T47D (cell line): ENCODE measurements around the gene PRMT2.

Experiments used
- DNase-seq, 2 experiments: peaks; one replicate each; pipeline versions ENCODE4 v3.0.0 to v3.0.0-alpha.2; 2011 to 2012; ENCODE audit warnings: low read depth in 1 of 2, low spot score in 1 of 2
- JUND ChIP-seq: IDR thresholded peaks from 2 replicates; pipeline ENCODE4 v1.6.1; 2012; ENCODE audit warnings: low read depth
- in situ Hi-C: cut with HindIII; loops from 2 replicates; pipeline ENCODE4 v1.10.0; 2016; ENCODE audit warnings: low sequenced_read_pairs, low pct_unique_long_range_greater_than_20kb

PRMT2 gene

DNA sequence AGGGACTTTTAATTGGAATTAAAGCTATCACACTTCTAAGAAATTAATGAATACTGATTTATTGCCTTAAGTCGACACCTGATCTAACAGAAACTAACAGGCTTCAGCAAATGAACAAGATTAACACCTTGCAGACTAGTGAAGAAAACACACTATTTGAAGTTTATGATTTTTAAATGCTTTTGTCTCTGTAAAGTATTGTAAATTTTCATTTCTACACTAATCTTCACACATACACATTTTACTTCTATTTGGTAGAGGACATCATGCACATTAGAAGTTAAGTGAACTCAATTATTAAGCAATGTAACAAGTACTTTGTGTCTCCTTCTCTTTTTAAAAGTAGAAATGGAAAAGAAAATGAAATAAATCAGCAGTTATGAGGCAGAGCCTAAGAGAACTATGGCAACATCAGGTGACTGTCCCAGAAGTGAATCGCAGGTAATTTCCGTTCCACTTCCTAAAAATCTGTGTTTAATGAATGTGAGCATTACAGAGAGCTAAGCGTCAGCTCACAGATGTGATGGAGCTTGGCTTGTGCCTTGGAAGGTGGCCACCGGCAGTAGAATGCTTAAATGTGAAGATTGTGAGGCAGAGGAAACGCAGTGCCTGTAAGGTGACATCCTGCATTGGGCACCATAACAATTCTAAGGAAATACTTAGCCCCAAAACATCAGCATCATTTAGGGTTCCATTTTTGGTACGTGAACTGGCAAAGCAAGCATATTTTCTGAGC, 1.2 kb downstream of the PRMT2 start:
- in situ Hi-C loops, result no loop called here
- TF ChIP-seq JUND, result no peak
- no peak for DNase-seq

DNA sequence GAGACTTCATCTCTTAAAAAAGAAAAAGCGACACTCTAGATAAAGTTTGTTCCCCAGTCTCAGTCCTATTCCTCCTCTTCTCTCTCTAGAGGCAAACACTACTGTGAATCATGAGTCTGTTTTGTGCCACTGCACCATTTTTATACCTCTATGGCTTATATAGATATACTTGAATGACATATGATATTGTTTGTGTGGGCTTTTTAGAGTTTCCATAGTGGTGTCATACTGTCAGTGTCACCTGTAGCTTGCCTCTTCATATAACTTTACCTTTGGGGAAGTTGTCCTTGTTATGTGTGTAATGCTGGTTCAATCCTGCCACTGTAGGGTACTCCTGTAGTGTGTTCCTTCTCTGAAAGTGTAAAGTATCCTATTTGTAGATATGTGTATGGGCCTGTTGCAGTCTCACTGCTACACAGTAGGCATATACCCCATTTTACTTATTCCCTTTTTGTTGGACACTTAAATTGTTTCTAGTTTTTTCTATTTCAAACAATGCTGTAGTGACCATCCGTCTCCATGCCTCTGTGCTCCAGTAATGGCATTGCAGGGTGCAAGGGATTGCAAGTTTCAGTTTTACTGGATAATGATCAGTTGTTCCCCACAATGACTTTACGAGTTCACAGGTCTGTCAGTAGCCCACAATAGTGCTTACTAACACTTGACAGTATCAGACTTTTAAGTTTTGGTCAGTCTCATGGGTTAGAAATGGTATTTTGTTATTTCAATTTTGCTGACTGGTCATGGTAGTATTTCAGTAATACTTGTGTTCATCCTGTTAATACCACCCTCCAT, 2.7 kb downstream of the PRMT2 start:
- no peak for DNase-seq
- in situ Hi-C loops, result no loop called here
- no peak for TF ChIP-seq JUND

DNA sequence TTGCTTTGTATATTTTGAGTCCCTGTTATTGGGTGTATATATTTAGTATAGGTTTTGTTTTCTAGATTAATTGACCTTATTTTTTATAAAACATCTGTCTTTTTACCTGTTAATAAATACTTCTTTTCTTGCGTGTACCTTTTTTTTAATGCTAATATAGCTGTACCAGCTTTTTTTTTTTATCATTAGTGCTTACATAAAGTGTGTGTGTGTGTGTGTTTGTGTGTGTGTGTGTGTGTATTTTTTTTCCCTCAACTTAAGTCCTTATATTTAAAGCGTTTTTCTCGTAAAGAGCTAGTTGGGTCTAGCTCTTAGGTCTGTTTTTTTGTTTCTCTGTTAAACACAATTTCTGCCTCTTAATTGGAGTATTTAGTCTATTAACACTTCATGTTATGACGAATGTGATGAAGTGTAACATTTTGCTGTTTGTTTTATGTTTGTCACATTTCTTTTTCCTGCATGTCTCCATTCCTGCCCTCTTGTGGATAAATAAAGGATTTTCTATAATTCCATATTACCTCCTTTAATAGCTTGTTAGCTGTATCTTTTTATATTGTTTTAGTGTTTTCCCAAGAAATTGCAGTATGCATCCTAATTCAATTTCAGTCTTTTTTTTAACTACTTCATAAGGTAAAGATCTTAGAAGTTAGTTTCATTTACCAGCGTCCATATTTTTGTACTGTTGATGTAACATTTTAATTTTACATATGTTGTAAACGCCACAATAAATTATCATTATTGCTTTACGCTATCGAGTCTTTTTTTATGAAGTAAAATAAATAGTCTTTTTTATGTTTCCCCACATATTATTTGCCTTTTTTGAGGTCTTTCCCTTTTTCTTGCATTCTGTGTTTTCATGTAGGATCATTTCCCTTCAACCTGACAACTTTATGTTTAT, 4.3 kb downstream of the PRMT2 start:
- no peak for TF ChIP-seq JUND
- in situ Hi-C loops, result no loop called here
- peak in 1 of 2 experiments; percentile 56 for DNase-seq

DNA sequence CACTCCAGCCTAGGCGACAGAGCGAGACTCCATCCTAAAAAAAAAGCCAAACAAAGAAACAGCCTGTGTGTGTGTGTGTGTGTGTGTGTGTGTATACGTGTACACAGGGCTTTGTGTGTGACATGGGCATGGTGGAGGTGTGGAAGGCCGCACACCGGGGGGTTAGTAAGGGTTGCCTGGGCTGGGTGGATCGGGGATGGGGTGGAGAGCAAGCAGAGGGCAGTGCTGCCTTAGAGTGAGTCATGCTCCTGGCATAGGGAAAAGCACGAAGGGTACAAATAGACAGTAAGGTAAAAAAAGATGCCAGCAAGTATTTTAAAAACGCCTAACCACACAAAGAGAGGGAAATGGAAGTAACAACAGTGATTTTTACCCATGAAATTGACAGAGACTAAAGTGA, 6.2 kb downstream of the PRMT2 start:
- no peak for TF ChIP-seq JUND
- in situ Hi-C loops, result no loop called here
- DNase-seq, result no peak

DNA sequence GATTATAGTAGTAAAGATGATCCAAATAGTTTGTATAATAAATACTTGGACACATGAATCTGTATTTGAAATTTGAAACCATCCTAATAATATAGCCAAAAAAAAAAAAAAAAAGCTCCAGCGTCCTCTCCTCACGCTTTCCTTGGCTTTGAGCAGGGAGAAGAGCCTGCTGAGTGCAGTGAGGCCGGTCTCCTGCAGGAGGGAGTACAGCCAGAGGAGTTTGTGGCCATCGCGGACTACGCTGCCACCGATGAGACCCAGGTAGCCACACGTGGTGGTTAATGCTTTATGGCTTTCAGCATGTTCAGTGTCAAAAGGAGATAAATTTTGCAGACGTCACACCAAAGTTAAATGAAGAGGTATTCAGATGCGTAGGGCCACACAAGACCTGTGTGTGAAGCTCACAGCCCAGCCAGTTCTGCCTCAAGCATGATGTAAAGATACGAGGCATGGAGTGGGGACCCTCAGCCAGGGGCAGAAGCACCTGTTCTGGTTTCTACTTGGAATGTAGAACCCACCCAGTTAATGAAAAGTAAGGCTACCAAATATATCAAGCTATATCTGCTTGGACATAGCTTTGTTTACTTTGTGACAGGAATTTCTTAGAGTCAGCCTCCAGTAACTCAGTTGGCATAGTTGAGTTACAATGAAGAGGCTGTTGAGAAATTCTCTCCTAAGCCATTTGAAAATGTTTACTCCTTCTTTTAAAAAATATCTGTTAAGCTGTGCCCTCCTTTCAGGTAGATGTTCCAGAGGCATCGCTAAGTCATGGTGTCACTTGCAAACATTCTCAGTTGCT, 8.1 kb downstream of the PRMT2 start:
- in situ Hi-C loops, result no loop called here
- peak in 1 of 2 experiments; percentile 40 for DNase-seq
- TF ChIP-seq JUND, result no peak

DNA sequence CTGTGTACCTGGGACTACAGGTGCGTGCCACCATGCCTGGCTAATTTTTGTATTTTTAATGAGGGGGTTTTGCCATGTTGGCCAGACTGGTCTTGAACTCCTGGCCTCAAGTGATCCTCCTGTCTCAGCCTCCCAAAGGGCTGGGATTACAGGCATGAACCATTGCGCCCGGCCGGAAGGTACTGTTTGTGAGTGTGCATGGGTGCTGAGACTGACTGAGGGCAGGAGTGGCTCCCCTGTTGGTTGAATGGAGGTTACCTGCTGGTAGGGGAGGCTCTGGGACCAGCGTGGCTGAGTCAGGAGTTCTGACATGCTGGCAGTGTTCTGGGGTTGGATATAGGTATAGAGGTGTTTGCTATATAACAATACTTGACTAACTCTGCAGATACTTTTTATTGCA, 10.4 kb downstream of the PRMT2 start:
- in situ Hi-C loops, result no loop called here

DNA sequence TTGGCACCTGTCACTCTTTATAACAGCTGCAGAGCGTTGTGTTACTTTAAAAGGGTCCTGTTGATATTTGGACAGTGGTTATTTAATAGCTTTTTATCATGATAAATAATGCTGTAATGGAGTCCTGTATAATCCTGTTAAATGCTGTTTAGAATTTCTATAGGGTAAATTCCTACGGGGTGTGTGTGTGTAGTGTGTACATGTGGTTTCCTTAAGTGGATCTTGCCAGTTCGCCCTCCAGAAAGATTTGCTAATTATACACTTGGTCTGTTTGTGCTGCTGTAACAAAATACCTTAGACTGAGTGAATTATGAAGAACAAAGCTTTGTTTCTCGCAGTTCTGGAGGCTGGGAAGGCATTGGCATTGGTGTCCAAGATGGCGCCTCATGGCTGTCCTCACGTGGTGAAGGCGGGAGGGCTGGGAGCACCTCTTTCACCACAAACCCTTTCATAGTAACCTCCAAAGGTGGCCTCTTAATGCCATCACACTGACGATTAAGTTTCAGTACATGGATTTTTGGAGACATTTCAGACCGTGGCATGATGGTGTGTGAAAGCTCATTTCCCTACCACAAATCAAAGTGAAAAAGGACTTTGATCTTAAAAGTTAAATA, 11.2 kb downstream of the PRMT2 start:
- in situ Hi-C loops, result no loop called here
- TF ChIP-seq JUND, result no peak
- peak in 1 of 2 experiments; percentile 83 for DNase-seq

More for the DNA sequence above, 10.4 kb downstream of the PRMT2 start:
- no peak for DNase-seq
- no peak for TF ChIP-seq JUND

DNA sequence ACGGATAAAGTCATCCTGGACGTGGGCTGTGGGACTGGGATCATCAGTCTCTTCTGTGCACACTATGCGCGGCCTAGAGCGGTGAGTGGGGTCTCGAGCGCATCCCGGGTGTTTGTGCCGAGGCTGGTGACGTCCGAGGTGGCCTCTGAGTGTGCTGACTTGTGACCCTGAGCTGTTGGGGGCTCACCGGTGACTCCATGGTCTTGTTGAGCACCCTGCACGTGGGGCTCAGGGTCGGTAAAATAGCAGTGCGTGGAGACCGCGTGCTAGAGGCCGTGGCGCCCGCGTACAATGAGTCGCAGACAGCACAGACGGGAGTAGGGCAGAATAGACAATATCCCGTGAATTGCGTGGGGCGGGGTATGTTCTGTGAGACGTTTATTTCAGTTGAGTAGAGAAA, 13.1 kb downstream of the PRMT2 start:
- TF ChIP-seq JUND, result no peak
- in situ Hi-C loops, result no loop called here
- no peak for DNase-seq

DNA sequence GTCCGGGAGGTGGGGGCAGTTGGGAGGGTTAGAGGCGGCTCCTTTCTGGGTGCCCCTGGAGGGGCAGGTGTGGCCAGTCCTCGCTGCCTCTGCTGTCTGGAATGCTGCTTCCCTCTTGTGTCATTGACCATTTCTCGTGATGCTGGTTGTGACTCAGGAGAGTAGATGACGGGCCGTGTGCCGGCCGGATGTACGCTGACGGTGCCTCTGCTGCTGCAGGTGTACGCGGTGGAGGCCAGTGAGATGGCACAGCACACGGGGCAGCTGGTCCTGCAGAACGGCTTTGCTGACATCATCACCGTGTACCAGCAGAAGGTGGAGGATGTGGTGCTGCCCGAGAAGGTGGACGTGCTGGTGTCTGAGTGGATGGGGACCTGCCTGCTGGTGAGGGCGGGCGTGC, 13.9 kb downstream of the PRMT2 start:
- no peak for TF ChIP-seq JUND
- no peak for DNase-seq

DNA sequence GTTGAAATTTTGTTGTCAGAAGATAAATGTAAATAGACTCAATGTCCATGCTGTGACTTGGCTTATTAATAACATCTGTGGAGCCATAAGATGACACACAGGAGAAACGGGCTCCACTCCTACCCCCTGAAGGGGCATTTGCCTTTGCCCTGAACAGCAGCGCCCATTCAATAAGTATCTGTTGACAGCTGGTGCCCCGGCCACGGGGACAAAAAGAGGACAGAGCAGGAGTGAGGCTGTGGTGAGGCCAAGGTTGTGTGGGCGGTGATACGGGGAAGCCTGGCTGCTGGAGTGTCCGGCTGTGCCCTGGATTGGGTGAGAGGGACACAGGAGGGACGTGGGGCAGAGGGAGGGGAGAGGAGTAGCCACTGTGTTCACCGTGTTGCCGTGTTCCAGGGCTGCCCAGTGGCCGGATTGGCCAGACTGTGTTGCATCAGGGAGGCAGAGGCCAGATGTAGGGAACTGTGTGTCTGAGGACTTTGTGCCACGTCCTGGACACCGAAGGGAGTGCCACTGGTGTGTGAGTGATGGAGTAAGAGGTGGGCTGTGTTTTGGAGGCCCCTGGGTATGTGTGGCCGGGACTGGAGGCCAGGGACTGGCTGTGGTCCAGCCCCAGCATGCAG, 15.1 kb downstream of the PRMT2 start:
- no peak for DNase-seq
- in situ Hi-C loops, result no loop called here
- TF ChIP-seq JUND, result no peak

More for the DNA sequence above, 13.9 kb downstream of the PRMT2 start:
- in situ Hi-C loops, result no loop called here

DNA sequence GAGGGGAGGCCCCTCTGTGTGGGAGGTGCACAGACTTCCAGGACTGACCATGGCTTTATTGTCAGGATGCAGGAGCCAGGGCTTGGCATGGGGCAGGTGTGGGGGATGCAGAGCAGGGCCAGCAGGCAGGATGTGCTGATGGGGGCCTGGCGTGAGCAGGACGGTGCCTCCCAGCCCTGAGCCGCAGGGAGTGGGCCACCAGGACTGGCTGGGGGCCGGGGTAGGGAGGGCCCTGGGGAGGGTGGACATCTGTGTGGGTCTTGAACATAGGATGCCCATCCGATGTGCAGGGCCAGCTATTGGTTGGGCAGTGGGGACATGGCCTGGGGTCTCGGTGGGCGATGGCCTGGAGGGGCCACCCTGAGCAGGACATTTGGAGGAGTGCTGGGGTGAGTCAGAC, 15.6 kb downstream of the PRMT2 start:
- TF ChIP-seq JUND, result no peak
- in situ Hi-C loops, result no loop called here
- no peak for DNase-seq
